K562 (cell line): ENCODE data around the gene ADRA2B. TPM values are rescaled to one million over a fixed set of nuclear protein-coding genes. Genes with fewer than 3 reads are reported as not detected.

Source experiments
- CHD2 ChIP-seq: IDR thresholded peaks from 2 replicates; pipeline ENCODE4 v1.6.1; 2011; ENCODE audit warnings: low read depth, low read length
- CTCF ChIP-seq, 3 experiments: IDR thresholded peaks in 2 of 3; conservative IDR thresholded peaks in 1 of 3; 2 replicates each; pipeline ENCODE4 v1.5.1; 2011 to 2012; ENCODE audit warnings: low read length in 3 of 3, mild to moderate bottlenecking in 3 of 3, control low read depth in 2 of 3, improper control_type of control experiment in 1 of 3, inconsistent platforms in 1 of 3, low read depth in 1 of 3, mixed read lengths in 1 of 3, moderate library complexity in 1 of 3; ENCODE audit not compliant: insufficient read depth in 2 of 3
- E4F1 ChIP-seq: fragments of 250-450 bp; sonication (Bioruptor Pico); IDR thresholded peaks from 2 replicates; pipeline ENCODE4 v1.5.0; 2021; ENCODE audit warnings: mild to moderate bottlenecking, borderline replicate concordance
- IRF1 ChIP-seq: sonication (generic); formaldehyde crosslinking; IDR thresholded peaks from 2 replicates; pipeline ENCODE4 v1.8.0; 2022; ENCODE audit warnings: missing genetic modification reagents, mild to moderate bottlenecking, borderline replicate concordance
- TCF15 ChIP-seq: fragments of 250-450 bp; sonication (Bioruptor Pico); IDR thresholded peaks from 2 replicates; pipeline ENCODE4 v1.8.0; 2022; ENCODE audit warnings: moderate library complexity, mild to moderate bottlenecking, inconsistent platforms
- polyA plus RNA-seq, 8 experiments: library from polyadenylated mRNA; depleted of rRNA in 4 of 8; stranded (reverse) in 5 of 8; unstranded in 3 of 8; fragments of >200 nt; fragmentation: Nextera tagmentation in 2 of 8; fragmentation: Illumina TruSeq in 1 of 8; extraction: Ambion mirVana in 2 of 8; extraction: Trizol in 1 of 8; gene quantifications; 2 replicates each; pipeline versions ENCODE4 v1.2.1 to v1.2.3, GENCODE V29; 2011 to 2014; ENCODE audit warnings: inconsistent platforms in 1 of 8, missing spikeins in 1 of 8
- total RNA-seq, 7 experiments: library from RNA; depleted of rRNA in 6 of 7; stranded (reverse); fragments of >200 nt in 6 of 7; fragmentation: Illumina TruSeq in 2 of 7; extraction: Trizol in 2 of 7; gene quantifications; 2 replicates each; pipeline versions ENCODE4 v1.2.1 to v1.2.3, GENCODE V29; 2011 to 2021; ENCODE audit warnings: low replicate concordance in 1 of 7

The ADRA2B gene
- total and polyA plus RNA-seq, 9 of the 15 experiments (the other 6 are each of a cell fraction or from before 2014, with no cell fraction given), result not detected

GRCh38 chr2:96138179-96139145 lies 22.1 kb upstream of the ADRA2B start, which contains the start of gene ASTL (continued):
- TF ChIP-seq E4F1 (CRISPR knock-in tag), result no peak
- TF ChIP-seq TCF15 (CRISPR knock-in tag), result no peak
- no peak for TF ChIP-seq IRF1 (CRISPR knock-in tag)
- TF ChIP-seq CHD2, result no peak
- peak; percentile 82 to 83 (median 82) for TF ChIP-seq CTCF (IDR thresholded peaks at IDR 0.05 in 2 of 3, conservative IDR thresholded peaks at IDR 0.05 in 1 of 3; ENCODE audit: insufficient read depth in 2 of 3, low read depth in 1 of 3, low read length in 3 of 3)
